ENCODE results near the gene CNTN5.

Gene CNTN5

GRCh38 chr11:99534812-99535211 is 514.1 kb downstream of the CNTN5 start:
- TF ChIP-seq CTCF (conservative IDR thresholded peaks at IDR 0.05) = no peak
- H3K27ac ChIP-seq = no peak overlapping the region

- no peak overlapping the region for H3K27ac ChIP-seq
- TF ChIP-seq CTCF (conservative IDR thresholded peaks at IDR 0.05) = no peak
These were observed 514.7 kb downstream of the CNTN5 start for GRCh38 chr11:99535406-99535805.

GRCh38 chr11:99535819-99536218 is 515.1 kb downstream of the CNTN5 start:
- no peak for TF ChIP-seq CTCF (conservative IDR thresholded peaks at IDR 0.05)
- no peak overlapping the region for H3K27ac ChIP-seq

- no peak for TF ChIP-seq CTCF (conservative IDR thresholded peaks at IDR 0.05)
- no peak overlapping the region for H3K27ac ChIP-seq
These were observed 516.9 kb downstream of the CNTN5 start for GRCh38 chr11:99537681-99538080.

- no peak overlapping the region for H3K27ac ChIP-seq
- no peak for TF ChIP-seq CTCF (conservative IDR thresholded peaks at IDR 0.05)
These were observed 524.9 kb downstream of the CNTN5 start for GRCh38 chr11:99545616-99546015.

- no peak for TF ChIP-seq CTCF (conservative IDR thresholded peaks at IDR 0.05)
- no peak overlapping the region for H3K27ac ChIP-seq
These were observed 527.5 kb downstream of the CNTN5 start for GRCh38 chr11:99548264-99548663.

- no peak overlapping the region for H3K27ac ChIP-seq
- no peak for TF ChIP-seq CTCF (conservative IDR thresholded peaks at IDR 0.05)
These were observed 533.6 kb downstream of the CNTN5 start for GRCh38 chr11:99554232-99554903.

Measured in VCaP (cell line).